Cardiac fibroblast (primary cell): ENCODE results near the gene ARSA.
A peak's percentile ranks its signal among the peaks of the same experiment; 100 is the strongest.

ENCODE experiments used
- DNase-seq, 2 donors: peaks; one replicate each; pipeline versions ENCODE4 v3.0.0 to v3.0.0-alpha.2; 2010; ENCODE audit warnings: low read depth in 2 of 2
- H3K4me3 ChIP-seq, 2 donors: replicated peaks in 1 of 2; 1 replicate in 1 of 2; 2 replicates in 1 of 2; pipeline ENCODE4 v1.5.1; 2011; ENCODE audit warnings: low read depth in 2 of 2, low read length in 2 of 2, mild to moderate bottlenecking in 2 of 2, moderate library complexity in 1 of 2
- TF ChIP-seq, protein P1 (sequence below): IDR thresholded peaks from one replicate; pipeline ENCODE4 v1.5.1; 2011; ENCODE audit warnings: low read depth, mild to moderate bottlenecking, low read length, inconsistent platforms

Gene ARSA

DNA sequence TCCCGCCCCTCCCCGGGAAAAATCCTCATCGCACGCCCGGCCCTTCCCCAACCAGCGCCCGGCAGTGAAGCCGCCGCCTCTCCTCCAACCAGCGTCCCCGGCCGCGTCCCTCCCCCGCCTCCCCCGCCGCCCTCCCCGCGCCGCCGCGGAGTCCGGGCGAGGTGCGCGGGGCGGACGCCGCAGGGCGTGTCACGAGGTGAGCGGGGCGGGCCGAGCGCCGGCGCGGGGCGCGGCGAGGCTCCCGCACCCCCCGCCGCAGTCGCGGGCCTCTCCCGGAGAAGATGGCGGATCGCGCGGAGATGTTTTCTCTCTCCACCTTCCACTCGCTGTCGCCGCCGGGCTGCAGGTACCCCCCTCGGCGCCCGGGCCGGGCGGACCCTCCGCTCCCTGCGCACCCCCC, 27.4 kb downstream of the ARSA start, which contains the start of gene MAPK8IP2:
Gene MAPK8IP2, plus strand, starts transcription at position 256 of the 400 bp plus-strand sequence. Its CDS starts 26 bp downstream, at position 282.
- DNase-seq, result no peak
- peak within 1 kb of the TSS; percentile 22 to 24 for H3K4me3 ChIP-seq

DNA sequence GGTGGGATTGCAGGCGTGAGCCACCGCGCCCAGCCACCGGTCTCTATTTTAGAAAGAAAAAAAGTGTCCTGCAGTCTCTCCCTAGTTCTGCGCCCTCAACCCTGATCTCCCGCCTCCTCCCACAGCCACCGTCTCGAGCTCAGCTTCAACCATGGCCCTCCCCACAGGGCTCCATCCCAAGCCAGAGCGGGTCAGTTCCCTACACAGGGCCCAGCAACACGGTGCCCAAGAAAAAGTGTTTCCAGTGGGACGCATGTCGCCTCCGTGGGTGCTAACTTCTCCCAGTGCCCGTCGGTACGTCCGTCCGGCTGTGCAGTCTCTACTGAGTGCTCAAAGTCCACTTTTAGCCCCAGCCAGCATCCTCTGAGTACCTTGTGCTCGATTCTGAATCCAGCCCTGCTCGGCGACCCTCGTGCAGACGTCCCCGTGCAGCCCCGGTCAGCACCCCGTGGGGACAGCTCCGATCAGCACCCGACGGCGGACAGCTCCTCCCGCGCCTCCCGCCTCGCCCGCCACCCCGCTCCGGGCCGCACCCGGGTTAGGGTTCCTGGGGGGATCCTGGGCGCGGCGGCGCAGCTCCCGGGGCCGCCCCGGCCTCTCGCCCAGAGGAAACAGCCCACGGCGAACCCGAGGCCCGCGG, 28.0 kb downstream of the ARSA start:
- H3K4me3 ChIP-seq, result no peak overlapping the region
- TF ChIP-seq, protein P1, sequence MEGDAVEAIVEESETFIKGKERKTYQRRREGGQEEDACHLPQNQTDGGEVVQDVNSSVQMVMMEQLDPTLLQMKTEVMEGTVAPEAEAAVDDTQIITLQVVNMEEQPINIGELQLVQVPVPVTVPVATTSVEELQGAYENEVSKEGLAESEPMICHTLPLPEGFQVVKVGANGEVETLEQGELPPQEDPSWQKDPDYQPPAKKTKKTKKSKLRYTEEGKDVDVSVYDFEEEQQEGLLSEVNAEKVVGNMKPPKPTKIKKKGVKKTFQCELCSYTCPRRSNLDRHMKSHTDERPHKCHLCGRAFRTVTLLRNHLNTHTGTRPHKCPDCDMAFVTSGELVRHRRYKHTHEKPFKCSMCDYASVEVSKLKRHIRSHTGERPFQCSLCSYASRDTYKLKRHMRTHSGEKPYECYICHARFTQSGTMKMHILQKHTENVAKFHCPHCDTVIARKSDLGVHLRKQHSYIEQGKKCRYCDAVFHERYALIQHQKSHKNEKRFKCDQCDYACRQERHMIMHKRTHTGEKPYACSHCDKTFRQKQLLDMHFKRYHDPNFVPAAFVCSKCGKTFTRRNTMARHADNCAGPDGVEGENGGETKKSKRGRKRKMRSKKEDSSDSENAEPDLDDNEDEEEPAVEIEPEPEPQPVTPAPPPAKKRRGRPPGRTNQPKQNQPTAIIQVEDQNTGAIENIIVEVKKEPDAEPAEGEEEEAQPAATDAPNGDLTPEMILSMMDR, result no peak
- DNase-seq, result peak; percentile 29 to 38

More for the DNA sequence above, 27.4 kb downstream of the ARSA start, which contains the start of gene MAPK8IP2:
- TF ChIP-seq, protein P1, result no peak

DNA sequence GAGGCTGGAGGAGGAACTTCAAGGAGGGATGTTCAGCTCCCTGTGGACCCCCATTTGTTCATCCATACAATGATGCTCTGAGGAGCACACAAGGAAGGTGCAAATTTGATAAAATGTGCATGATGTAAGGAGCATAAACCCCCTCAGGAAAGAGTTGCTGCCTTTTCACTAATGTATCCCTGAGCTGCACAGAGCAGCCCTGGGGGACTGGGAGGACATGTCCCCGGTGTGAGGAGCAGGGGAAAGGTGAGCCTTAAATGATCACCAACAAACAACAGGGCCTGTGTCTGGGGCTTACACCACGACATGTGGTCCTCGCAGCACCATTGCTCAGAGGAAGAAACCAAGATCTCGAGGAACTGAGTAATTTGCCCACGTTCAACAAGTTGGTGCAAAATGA, 30.9 kb downstream of the ARSA start:
- DNase-seq, result no peak
- H3K4me3 ChIP-seq, result no peak overlapping the region
- TF ChIP-seq, protein P1, result no peak

DNA sequence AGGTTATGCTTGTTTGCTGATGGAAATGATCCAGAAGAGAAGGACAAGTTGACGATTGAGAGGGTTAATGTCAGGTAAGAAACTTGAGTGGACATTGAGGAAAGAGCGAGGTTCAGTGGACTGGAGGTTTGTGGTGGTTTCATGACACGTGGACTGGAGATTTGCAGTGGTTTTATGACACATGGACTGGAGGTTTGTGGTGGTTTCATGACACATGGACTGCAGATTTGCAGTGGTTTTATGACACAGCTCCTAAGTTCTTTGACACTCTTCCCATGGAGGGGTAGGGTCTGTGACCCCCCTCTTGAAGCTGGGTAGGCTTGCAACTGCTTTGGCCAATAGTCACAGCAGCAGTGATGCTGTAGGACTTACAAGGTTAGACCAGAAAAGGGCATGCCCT, 32.8 kb downstream of the ARSA start:
- TF ChIP-seq, protein P1, result no peak
- no peak overlapping the region for H3K4me3 ChIP-seq
- no peak for DNase-seq

DNA sequence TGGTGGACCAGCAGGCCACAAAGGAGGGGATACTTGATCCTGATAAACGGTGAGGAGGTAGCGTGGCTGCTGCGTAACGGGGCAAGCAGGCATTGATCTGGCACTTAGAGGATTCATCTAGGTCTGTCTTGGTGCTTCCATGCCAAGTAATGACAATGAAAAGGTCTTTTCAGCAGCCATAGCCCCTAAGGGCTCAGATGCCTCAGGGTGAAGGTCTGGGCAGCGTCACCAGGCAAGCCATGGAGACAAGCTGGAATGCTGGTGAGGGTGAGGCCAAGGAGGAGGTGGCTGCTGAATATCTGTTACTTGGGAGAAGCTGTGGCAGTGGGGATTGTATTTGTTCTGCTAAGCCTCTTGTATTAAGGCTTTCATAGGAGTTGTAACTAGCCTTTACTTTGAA, 40.5 kb downstream of the ARSA start:
- no peak overlapping the region for H3K4me3 ChIP-seq
- DNase-seq, result no peak
- TF ChIP-seq, protein P1, result no peak

DNA sequence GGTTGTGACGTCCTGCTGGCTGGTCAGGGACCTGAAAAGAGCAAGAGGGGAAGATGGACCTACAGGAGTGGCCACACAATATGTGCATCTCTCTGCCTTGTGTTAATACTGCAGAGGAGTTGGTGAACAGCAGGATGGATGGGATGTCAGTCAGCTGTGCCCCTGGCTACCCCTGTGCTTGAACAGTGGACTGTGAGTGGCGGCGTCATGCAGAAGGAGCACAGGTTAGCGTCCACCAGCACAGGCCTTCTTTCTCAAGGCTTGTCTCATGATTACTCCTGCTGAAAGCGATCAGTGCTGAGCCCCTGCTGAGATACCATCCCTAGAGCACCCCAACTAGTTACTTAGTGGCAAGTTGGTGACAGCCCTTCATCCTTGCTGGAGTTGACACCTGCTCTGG, 41.5 kb downstream of the ARSA start:
- TF ChIP-seq, protein P1, result no peak
- no peak for DNase-seq
- no peak overlapping the region for H3K4me3 ChIP-seq

DNA sequence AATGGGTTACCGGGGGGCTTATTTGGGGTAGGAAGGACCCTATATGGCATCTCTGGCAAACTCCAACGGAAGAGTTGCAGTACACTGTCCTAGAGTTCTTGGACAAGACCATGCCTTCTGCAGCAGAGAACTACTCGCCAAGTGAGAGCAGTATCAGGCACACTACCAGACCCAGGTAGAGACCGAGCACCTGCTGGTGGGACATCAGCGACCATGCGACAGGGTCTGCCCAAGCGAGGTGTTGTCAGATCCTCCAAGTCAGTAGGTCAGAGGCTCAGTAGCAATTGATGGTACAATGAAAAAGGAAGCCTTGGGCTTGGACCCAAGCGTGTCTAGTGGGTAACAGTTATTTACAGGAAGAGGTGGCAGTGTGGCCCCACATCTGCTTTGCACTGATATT, 42.2 kb downstream of the ARSA start:
- TF ChIP-seq, protein P1, result no peak
- no peak overlapping the region for H3K4me3 ChIP-seq
- DNase-seq, result no peak
